Kidney epithelial cell (primary cell): ENCODE data around the gene TDRD6. TPM values are rescaled to one million over a fixed set of nuclear protein-coding genes. Genes with fewer than 3 reads are reported as not detected.
A peak's percentile ranks its signal among the peaks of the same experiment; 100 is the strongest.

Experiments used
- DNase-seq: peaks from one replicate; pipeline ENCODE4 v3.0.0-alpha.2; 2010; ENCODE audit warnings: low read depth
- H3K27me3 ChIP-seq: 2 replicates; pipeline ENCODE4 v1.6.0; 2011; ENCODE audit warnings: low read length; ENCODE audit not compliant: control insufficient read depth, insufficient read depth
- H3K36me3 ChIP-seq: 2 replicates; pipeline ENCODE4 v1.5.1; 2011; ENCODE audit warnings: low read length; ENCODE audit not compliant: control insufficient read depth, insufficient read depth
- H3K4me3 ChIP-seq: 2 replicates; pipeline ENCODE4 v1.5.1; 2011; ENCODE audit warnings: low read depth, mild to moderate bottlenecking, control low read depth, low read length
- CTCF ChIP-seq: IDR thresholded peaks from 2 replicates; pipeline ENCODE4 v1.5.1; 2011; ENCODE audit warnings: mild to moderate bottlenecking, moderate library complexity, low read length, control low read depth, inconsistent platforms; ENCODE audit not compliant: insufficient read depth, poor library complexity, severe bottlenecking
- total RNA-seq: library from RNA; depleted of rRNA; stranded (reverse); fragments of >200 nt; gene quantifications from 2 replicates; pipeline ENCODE4 v1.2.3, GENCODE V29; 2015

Gene TDRD6
- total RNA-seq, 1 donor from 2014 or later, result 0.08 TPM

GRCh38 chr6:46648869-46649492 is 38.7 kb upstream of the TDRD6 start:
- TF ChIP-seq CTCF, result no peak
- Histone ChIP-seq H3K4me3 (no peak overlapping the region), H3K36me3 (no peaks in the 10 kb centered on the region), H3K27me3 (no peaks in the 10 kb centered on the region)
- no peak for DNase-seq

GRCh38 chr6:46651006-46651405 is 36.7 kb upstream of the TDRD6 start:
- DNase-seq, result no peak
- TF ChIP-seq CTCF, result no peak
- H3K4me3 ChIP-seq, result no peak overlapping the region
- no peaks in the 10 kb centered on the region for H3K36me3 ChIP-seq
- H3K27me3 ChIP-seq, result no peaks in the 10 kb centered on the region

- no peaks in the 10 kb centered on the region for H3K27me3 ChIP-seq
- no peak for TF ChIP-seq CTCF
- DNase-seq, result no peak
- peak overlapping the region; percentile 92 for H3K4me3 ChIP-seq
- no peaks in the 10 kb centered on the region for H3K36me3 ChIP-seq
Observed at GRCh38 chr6:46651816-46652215, 35.9 kb upstream of the TDRD6 start.

- TF ChIP-seq CTCF, result no peak
- H3K27me3 ChIP-seq, result no peaks in the 10 kb centered on the region
- peak overlapping the region; percentile 92 for H3K4me3 ChIP-seq
- no peak for DNase-seq
- no peaks in the 10 kb centered on the region for H3K36me3 ChIP-seq
Observed at GRCh38 chr6:46652232-46652602, 35.5 kb upstream of the TDRD6 start.

- peak within 1 kb of the TSS; percentile 92 for H3K4me3 ChIP-seq
- no peaks in the 10 kb centered on the region for H3K27me3 ChIP-seq
- peak; percentile 60 for DNase-seq
- H3K36me3 ChIP-seq, result no peaks in the 10 kb centered on the region
- no peak for TF ChIP-seq CTCF
Observed at GRCh38 chr6:46652603-46653438, 34.9 kb upstream of the TDRD6 start, which contains the start of the genes CYP39A1 and SLC25A27. Gene CYP39A1 (minus strand): TSS chr6:46652818. CDS start chr6:46652582, 236 bp downstream. Gene SLC25A27 (plus strand): TSS chr6:46652975. CDS start chr6:46653193, 218 bp downstream.
